GM23338 (cell line): ENCODE results near the gene SCN4B. TPM values are rescaled to one million over a fixed set of nuclear protein-coding genes. Genes with fewer than 3 reads are reported as not detected.

Experiments
- ATAC-seq: fragments of 200-7000 bp; cut with Tn5 transposase; 3 replicates; pipeline ENCODE4 v1.9.1; 2020
- DNase-seq: peaks from one replicate; pipeline ENCODE4 v3.0.0-alpha.2; 2015; ENCODE audit warnings: low spot score
- H2AFZ ChIP-seq: fragments of 200-600 bp; sonication (generic); 2 replicates; pipeline ENCODE4 v1.8.0; 2016; ENCODE audit warnings: antibody characterized with exemption, mild to moderate bottlenecking, moderate library complexity
- H3F3A ChIP-seq: fragments of 200-600 bp; sonication (generic); replicated peaks from 2 replicates; pipeline ENCODE4 v1.8.0; 2017; ENCODE audit warnings: antibody characterized with exemption, mixed run types, low read depth
- H3K27ac ChIP-seq: fragments of 200-600 bp; sonication (generic); 2 replicates; pipeline ENCODE4 v1.6.1; 2016; ENCODE audit warnings: low read depth
- H3K27me3 ChIP-seq: fragments of 200-600 bp; sonication (generic); 2 replicates; pipeline ENCODE4 v1.8.0; 2016; ENCODE audit warnings: mild to moderate bottlenecking, mixed run types, moderate library complexity; ENCODE audit not compliant: insufficient read depth
- H3K36me3 ChIP-seq: fragments of 200-600 bp; sonication (generic); 2 replicates; pipeline ENCODE4 v1.8.0; 2016; ENCODE audit warnings: mild to moderate bottlenecking; ENCODE audit not compliant: insufficient read depth
- H3K4me1 ChIP-seq: fragments of 200-600 bp; sonication (generic); 2 replicates; pipeline ENCODE4 v1.8.0; 2016; ENCODE audit warnings: mild to moderate bottlenecking, moderate library complexity; ENCODE audit not compliant: insufficient read depth
- H3K4me2 ChIP-seq: fragments of 200-600 bp; sonication (generic); 2 replicates; pipeline ENCODE4 v1.7.1; 2017; ENCODE audit warnings: mixed run types
- H3K4me3 ChIP-seq: fragments of 200-600 bp; sonication (generic); 2 replicates; pipeline ENCODE4 v1.6.1; 2016; ENCODE audit warnings: mixed run types
- H3K79me2 ChIP-seq: fragments of 200-600 bp; sonication (generic); replicated peaks from 2 replicates; pipeline ENCODE4 v1.8.0; 2017; ENCODE audit warnings: mild to moderate bottlenecking; ENCODE audit not compliant: insufficient read depth
- H3K9me2 ChIP-seq: fragments of 200-600 bp; sonication (generic); 2 replicates; pipeline ENCODE4 v1.8.0; 2017; ENCODE audit not compliant: insufficient read depth
- H4K20me1 ChIP-seq: fragments of 200-600 bp; sonication (generic); replicated peaks from 2 replicates; pipeline ENCODE4 v1.8.0; 2017; ENCODE audit warnings: mild to moderate bottlenecking; ENCODE audit not compliant: insufficient read depth
- H3K27ac Mint-ChIP-seq: 2 replicates; pipeline ENCODE4 v1.8.0; 2020; ENCODE audit warnings: inconsistent platforms, mild to moderate bottlenecking, moderate library complexity, mixed read lengths
- H3K27me3 Mint-ChIP-seq: 3 replicates; pipeline ENCODE4 v1.8.0; 2022; ENCODE audit warnings: low read depth, mild to moderate bottlenecking, moderate library complexity, mixed read lengths, inconsistent platforms; ENCODE audit not compliant: insufficient read depth, poor library complexity
- H3K36me3 Mint-ChIP-seq: 3 replicates; pipeline ENCODE4 v1.8.0; 2021; ENCODE audit warnings: low read depth, mild to moderate bottlenecking, inconsistent platforms, moderate library complexity, mixed read lengths
- H3K4me1 Mint-ChIP-seq: 3 replicates; pipeline ENCODE4 v1.8.0; 2020; ENCODE audit warnings: mild to moderate bottlenecking, inconsistent platforms, mixed read lengths
- H3K4me3 Mint-ChIP-seq: 3 replicates; pipeline ENCODE4 v1.8.0; 2021; ENCODE audit warnings: moderate library complexity, mild to moderate bottlenecking, inconsistent platforms, mixed read lengths
- H3K9me3 Mint-ChIP-seq: 3 replicates; pipeline ENCODE4 v1.8.0; 2020; ENCODE audit warnings: moderate library complexity, mild to moderate bottlenecking, inconsistent platforms, mixed read lengths
- EZH2phosphoT487 ChIP-seq: fragments of 200-600 bp; sonication (generic); IDR thresholded peaks from one replicate; pipeline ENCODE4 v1.8.1; 2018; ENCODE audit warnings: antibody characterized with exemption; ENCODE audit not compliant: unreplicated experiment
- NANOG ChIP-seq: IDR thresholded peaks from 2 replicates; pipeline ENCODE4 v1.6.1; 2016; ENCODE audit warnings: antibody characterized with exemption, borderline replicate concordance
- POLR2AphosphoS5 ChIP-seq: IDR thresholded peaks from 2 replicates; pipeline ENCODE4 v1.6.1; 2016; ENCODE audit warnings: antibody characterized with exemption, low read depth
- REST ChIP-seq: IDR thresholded peaks from one replicate; pipeline ENCODE4 v1.6.1; 2018; ENCODE audit warnings: antibody characterized with exemption; ENCODE audit not compliant: unreplicated experiment
- STAT1 ChIP-seq: IDR thresholded peaks from one replicate; pipeline ENCODE4 v1.6.1; 2016; ENCODE audit warnings: antibody characterized with exemption; ENCODE audit not compliant: unreplicated experiment
- ZNF462 ChIP-seq: fragments of 250-450 bp; sonication (Bioruptor Pico); IDR thresholded peaks from 2 replicates; pipeline ENCODE4 v1.5.0; 2020; ENCODE audit warnings: mild to moderate bottlenecking, moderate library complexity
- polyA plus RNA-seq: library from polyadenylated mRNA; unstranded; fragments of >200 nt; fragmentation: Nextera tagmentation; extraction: Ambion mirVana; gene quantifications from 2 replicates; pipeline ENCODE4 v1.2.1, GENCODE V29; 2016
- total RNA-seq: library from RNA; depleted of rRNA; stranded (reverse); fragments of >200 nt; shearing (Covaris generic); gene quantifications from 2 replicates; pipeline ENCODE4 v1.2.3, GENCODE V29; 2014

The SCN4B gene
- total and polyA plus RNA-seq, 2 experiments from 2014 or later, result 0.45 to 3.0 TPM

- no peaks in the 10 kb centered on the region for H3K36me3 Mint-ChIP-seq
- peaks cover 24% of the 10 kb centered on the region for H3K27me3 Mint-ChIP-seq
- H3K4me3 Mint-ChIP-seq, result no peak overlapping the region
- Histone ChIP-seq H3K27ac (no peak overlapping the region), H3K4me2 (no peak overlapping the region), H3K27me3 (peaks cover 39% of the 10 kb centered on the region), H3K79me2 (no peaks in the 10 kb centered on the region), H4K20me1 (no peaks in the 10 kb centered on the region), H3K4me3 (no peak overlapping the region), H3F3A (no peaks in the 10 kb centered on the region), H3K4me1 (peaks cover 17% of the 10 kb centered on the region), H2AFZ (no peak overlapping the region), H3K36me3 (no peaks in the 10 kb centered on the region), H3K9me2 (no peaks in the 10 kb centered on the region)
- H3K4me1 Mint-ChIP-seq, result peaks cover 23% of the 10 kb centered on the region
- TF ChIP-seq EZH2phosphoT487 (no peak), REST (no peak), ZNF462 (CRISPR knock-in tag) (no peak), STAT1 (no peak), NANOG (no peak), POLR2AphosphoS5 (no peak)
- ATAC-seq, result no peak
- H3K9me3 Mint-ChIP-seq, result no peaks in the 10 kb centered on the region
- DNase-seq, result no peak
- H3K27ac Mint-ChIP-seq, result no peak overlapping the region
These were observed 9.2 kb upstream of the SCN4B start for GRCh38 chr11:118161786-118162185.
